Mesenchymal stem cell (in vitro differentiated cells and primary cell): ENCODE data around the gene PLCB1.

Experiments
- DNase-seq: peaks from one replicate; pipeline ENCODE4 v3.0.0-alpha.2; 2013
- H2AFZ ChIP-seq: one replicate; pipeline ENCODE4 v1.6.1; 2013; ENCODE audit warnings: low read depth, mild to moderate bottlenecking, control low read depth, inconsistent platforms, low read length, moderate library complexity
- H2AK5ac ChIP-seq: 2 replicates; pipeline ENCODE4 v1.6.1; 2013; ENCODE audit warnings: low read length, moderate library complexity, mild to moderate bottlenecking, inconsistent platforms; ENCODE audit not compliant: severe bottlenecking
- H2BK120ac ChIP-seq: one replicate; pipeline ENCODE4 v1.6.1; 2013; ENCODE audit warnings: low read depth, mild to moderate bottlenecking, inconsistent platforms, low read length, moderate library complexity
- H2BK12ac ChIP-seq, 2 experiments: one replicate each; pipeline ENCODE4 v1.6.1; 2013; ENCODE audit warnings: inconsistent platforms in 2 of 2, low read length in 2 of 2, mild to moderate bottlenecking in 2 of 2, moderate library complexity in 2 of 2, control low read depth in 1 of 2
- H2BK15ac ChIP-seq: one replicate; pipeline ENCODE4 v1.6.1; 2013; ENCODE audit warnings: mild to moderate bottlenecking, low read depth, inconsistent platforms; ENCODE audit not compliant: poor library complexity, severe bottlenecking
- H2BK5ac ChIP-seq: 2 replicates; pipeline ENCODE4 v1.6.1; 2013; ENCODE audit warnings: low read depth, mild to moderate bottlenecking, low read length, control low read depth, inconsistent platforms; ENCODE audit not compliant: poor library complexity, severe bottlenecking
- H3K14ac ChIP-seq, 2 experiments: one replicate each; pipeline ENCODE4 v1.6.1; 2013; ENCODE audit warnings: inconsistent platforms in 2 of 2, low read length in 2 of 2, control low read depth in 1 of 2, mild to moderate bottlenecking in 1 of 2, moderate library complexity in 1 of 2
- H3K18ac ChIP-seq, 2 experiments: one replicate each; pipeline ENCODE4 v1.6.1; 2013; ENCODE audit warnings: inconsistent platforms in 2 of 2, low read length in 2 of 2, control low read depth in 1 of 2, low read depth in 1 of 2, mild to moderate bottlenecking in 1 of 2
- H3K23ac ChIP-seq, 2 experiments: one replicate each; pipeline ENCODE4 v1.6.1; 2013; ENCODE audit warnings: inconsistent platforms in 2 of 2, low read length in 2 of 2, mild to moderate bottlenecking in 2 of 2, moderate library complexity in 2 of 2, control low read depth in 1 of 2
- H3K27ac ChIP-seq: 2 replicates; pipeline ENCODE4 v1.5.1; 2013; ENCODE audit warnings: mild to moderate bottlenecking, moderate library complexity, low read length, control low read depth, inconsistent platforms; ENCODE audit not compliant: poor library complexity, severe bottlenecking
- H3K27me3 ChIP-seq, 2 experiments: 2 replicates each; pipeline versions ENCODE4 v1.6.1 to v1.7.0; 2013; ENCODE audit warnings: low read length in 2 of 2, mild to moderate bottlenecking in 2 of 2, moderate library complexity in 2 of 2, control low read depth in 1 of 2, inconsistent platforms in 1 of 2; ENCODE audit not compliant: control insufficient read depth in 1 of 2, insufficient read depth in 1 of 2
- H3K36me3 ChIP-seq, 2 experiments: 2 replicates each; pipeline versions ENCODE4 v1.6.1 to v1.7.0; 2013; ENCODE audit warnings: low read length in 2 of 2, control low read depth in 1 of 2, inconsistent platforms in 1 of 2, low read depth in 1 of 2, mild to moderate bottlenecking in 1 of 2; ENCODE audit not compliant: insufficient read depth in 2 of 2, control insufficient read depth in 1 of 2
- H3K4ac ChIP-seq, 2 experiments: one replicate each; pipeline ENCODE4 v1.6.1; 2013; ENCODE audit warnings: inconsistent platforms in 2 of 2, low read length in 2 of 2, mild to moderate bottlenecking in 2 of 2, moderate library complexity in 2 of 2, control low read depth in 1 of 2, low read depth in 1 of 2
- H3K4me1 ChIP-seq: 2 replicates; pipeline ENCODE4 v1.6.1; 2013; ENCODE audit warnings: low read depth, low read length, control low read depth; ENCODE audit not compliant: control insufficient read depth, insufficient read depth
- H3K4me2 ChIP-seq: 2 replicates; pipeline ENCODE4 v1.6.1; 2013; ENCODE audit warnings: low read length, mild to moderate bottlenecking, inconsistent platforms; ENCODE audit not compliant: poor library complexity, severe bottlenecking
- H3K4me3 ChIP-seq, 2 experiments: 2 replicates each; pipeline versions ENCODE4 v1.5.1 to v1.7.0; 2013; ENCODE audit warnings: low read length in 2 of 2, mild to moderate bottlenecking in 2 of 2, control low read depth in 1 of 2, low read depth in 1 of 2; ENCODE audit not compliant: insufficient read depth in 1 of 2
- H3K79me1 ChIP-seq: replicated peaks from 2 replicates; pipeline ENCODE4 v1.6.1; 2013; ENCODE audit warnings: mild to moderate bottlenecking, control low read depth, low read length, inconsistent platforms; ENCODE audit not compliant: poor library complexity, severe bottlenecking
- H3K9ac ChIP-seq: 2 replicates; pipeline ENCODE4 v1.7.0; 2013; ENCODE audit warnings: mild to moderate bottlenecking, low read length, moderate library complexity
- H3K9me3 ChIP-seq: 2 replicates; pipeline ENCODE4 v1.7.0; 2013; ENCODE audit warnings: mild to moderate bottlenecking, low read length; ENCODE audit not compliant: control insufficient read depth
- H4K8ac ChIP-seq: one replicate; pipeline ENCODE4 v1.6.1; 2013; ENCODE audit warnings: inconsistent platforms, mild to moderate bottlenecking, low read length, moderate library complexity
- H4K91ac ChIP-seq: one replicate; pipeline ENCODE4 v1.6.1; 2013; ENCODE audit warnings: mild to moderate bottlenecking, low read length, inconsistent platforms
- WGBS: methylation state at CpG from one replicate; pipeline ENCODE4 v1.1.7; 2013; ENCODE audit warnings: mixed read lengths; 5-methylcytosine and 5-hydroxymethylcytosine counted together

The PLCB1 gene

GRCh38 chr20:8163543-8163942 lies 31.5 kb downstream of the PLCB1 start:
- Histone ChIP-seq H3K27ac (no peak overlapping the region), H3K18ac (no peak overlapping the region), H3K4me2 (no peak overlapping the region), H3K14ac (no peak overlapping the region), H2AK5ac (no peak overlapping the region), H3K4me1 (peaks cover 2% of the 10 kb centered on the region), H3K79me1 (no peaks in the 10 kb centered on the region), H2BK5ac (no peak overlapping the region), H4K91ac (no peak overlapping the region), H3K9me3 (no peaks in the 10 kb centered on the region), H3K4ac (no peak overlapping the region), H2BK15ac (no peak overlapping the region), H3K36me3 (no peaks in the 10 kb centered on the region), H3K9ac (no peak overlapping the region), H2BK120ac (no peak overlapping the region), H4K8ac (no peak overlapping the region), H3K27me3 (no peaks in the 10 kb centered on the region), H3K4me3 (no peak overlapping the region), H2BK12ac (no peak overlapping the region), H2AFZ (no peak overlapping the region), H3K23ac (no peak overlapping the region)
- DNase-seq = no peak
- 94% methylated on average over 4 of the region's 4 CpGs for WGBS

- 97% methylated on average over 7 of the region's 7 CpGs for WGBS
- Histone ChIP-seq H2BK12ac (no peak overlapping the region), H3K27ac (no peak overlapping the region), H3K18ac (no peak overlapping the region), H3K36me3 (no peaks in the 10 kb centered on the region), H3K23ac (no peak overlapping the region), H3K27me3 (no peaks in the 10 kb centered on the region), H2BK5ac (no peak overlapping the region), H3K9ac (no peak overlapping the region), H2AFZ (no peak overlapping the region), H2BK15ac (no peak overlapping the region), H3K4me3 (no peak overlapping the region), H2AK5ac (no peak overlapping the region), H3K4ac (no peak overlapping the region), H3K4me1 (peaks cover 2% of the 10 kb centered on the region), H4K91ac (no peak overlapping the region), H4K8ac (no peak overlapping the region), H2BK120ac (no peak overlapping the region), H3K14ac (no peak overlapping the region), H3K9me3 (no peaks in the 10 kb centered on the region), H3K4me2 (no peak overlapping the region), H3K79me1 (no peaks in the 10 kb centered on the region)
- no peak for DNase-seq
These were observed 34.7 kb downstream of the PLCB1 start for GRCh38 chr20:8166730-8167129.

GRCh38 chr20:8168785-8169288 lies 36.8 kb downstream of the PLCB1 start:
- H3K14ac ChIP-seq = no peak overlapping the region
- no peak overlapping the region for H3K23ac ChIP-seq
- no peaks in the 10 kb centered on the region for H3K9me3 ChIP-seq
- H3K4ac ChIP-seq = no peak overlapping the region
- no peaks in the 10 kb centered on the region for H3K27me3 ChIP-seq
- no peak overlapping the region for H4K8ac ChIP-seq
- no peak overlapping the region for H3K4me2 ChIP-seq
- no peak overlapping the region for H3K27ac ChIP-seq
- H4K91ac ChIP-seq = no peak overlapping the region
- H3K79me1 ChIP-seq = peaks cover 2% of the 10 kb centered on the region
- H2BK120ac ChIP-seq = no peak overlapping the region
- H2AFZ ChIP-seq = no peak overlapping the region
- H3K4me1 ChIP-seq = peaks cover 2% of the 10 kb centered on the region
- H2BK5ac ChIP-seq = no peak overlapping the region
- H2BK15ac ChIP-seq = no peak overlapping the region
- no peak overlapping the region for H3K9ac ChIP-seq
- H3K36me3 ChIP-seq = no peaks in the 10 kb centered on the region
- 89% methylated on average over 3 of the region's 3 CpGs for WGBS
- H3K18ac ChIP-seq = no peak overlapping the region
- no peak for DNase-seq
- no peak overlapping the region for H2BK12ac ChIP-seq
- no peak overlapping the region for H2AK5ac ChIP-seq
- no peak overlapping the region for H3K4me3 ChIP-seq

- H3K9ac ChIP-seq = no peak overlapping the region
- WGBS = no CpG with 5 or more reads among the region's 1 CpG
- H3K4me2 ChIP-seq = no peak overlapping the region
- no peak for DNase-seq
- no peaks in the 10 kb centered on the region for H3K27me3 ChIP-seq
- no peak overlapping the region for H4K91ac ChIP-seq
- no peaks in the 10 kb centered on the region for H3K36me3 ChIP-seq
- no peak overlapping the region for H2BK5ac ChIP-seq
- H3K4ac ChIP-seq = no peak overlapping the region
- H3K4me1 ChIP-seq = peaks cover 2% of the 10 kb centered on the region
- H3K9me3 ChIP-seq = no peaks in the 10 kb centered on the region
- no peak overlapping the region for H4K8ac ChIP-seq
- no peak overlapping the region for H2AFZ ChIP-seq
- H3K79me1 ChIP-seq = peaks cover 2% of the 10 kb centered on the region
- H2AK5ac ChIP-seq = no peak overlapping the region
- no peak overlapping the region for H3K23ac ChIP-seq
- H2BK15ac ChIP-seq = no peak overlapping the region
- H2BK12ac ChIP-seq = no peak overlapping the region
- H3K27ac ChIP-seq = no peak overlapping the region
- no peak overlapping the region for H3K14ac ChIP-seq
- H3K18ac ChIP-seq = no peak overlapping the region
- H2BK120ac ChIP-seq = no peak overlapping the region
- H3K4me3 ChIP-seq = no peak overlapping the region
These were observed 38.9 kb downstream of the PLCB1 start for GRCh38 chr20:8170921-8171320.
